ENCODE data around the gene SASS6.

Gene SASS6

GRCh38 chr1:100075773-100076172, 57.0 kb downstream of the SASS6 start:
- H3K27me3 ChIP-seq (ENCODE audit: control insufficient read depth in 2 of 2, insufficient read depth in 2 of 2, low read length in 2 of 2), result no peaks in the 10 kb centered on the region
- no peaks in the 10 kb centered on the region for H3K4me1 ChIP-seq (ENCODE audit: control insufficient read depth in 2 of 2, insufficient read depth in 2 of 2, low read length in 2 of 2)
- no peak overlapping the region for H3K9ac ChIP-seq (ENCODE audit: low read depth in 1 of 2, low read length in 2 of 2)
- H3K27ac ChIP-seq (ENCODE audit: low read depth in 2 of 2, low read length in 2 of 2), result no peak overlapping the region
- no peaks in the 10 kb centered on the region for H3K9me3 ChIP-seq (ENCODE audit: control insufficient read depth in 2 of 2, low read length in 2 of 2)
- H3K4me3 ChIP-seq (ENCODE audit: low read length in 2 of 2), result no peak overlapping the region
- H3K36me3 ChIP-seq (ENCODE audit: control insufficient read depth in 2 of 2, insufficient read depth in 2 of 2, low read length in 2 of 2), result peaks cover 43 to 51% of the 10 kb centered on the region in 2 donors

- Histone ChIP-seq H3K9me3 (ENCODE audit: control insufficient read depth in 2 of 2, low read length in 2 of 2) (no peaks in the 10 kb centered on the region), H3K9ac (ENCODE audit: low read depth in 1 of 2, low read length in 2 of 2) (no peak overlapping the region), H3K27ac (ENCODE audit: low read depth in 2 of 2, low read length in 2 of 2) (no peak overlapping the region), H3K27me3 (ENCODE audit: control insufficient read depth in 2 of 2, insufficient read depth in 2 of 2, low read length in 2 of 2) (no peaks in the 10 kb centered on the region), H3K4me3 (ENCODE audit: low read length in 2 of 2) (no peak overlapping the region), H3K36me3 (ENCODE audit: control insufficient read depth in 2 of 2, insufficient read depth in 2 of 2, low read length in 2 of 2) (peaks cover 44 to 51% of the 10 kb centered on the region in 2 donors), H3K4me1 (ENCODE audit: control insufficient read depth in 2 of 2, insufficient read depth in 2 of 2, low read length in 2 of 2) (no peaks in the 10 kb centered on the region)
Measured at GRCh38 chr1:100074604-100075395, 57.9 kb downstream of the SASS6 start.

GRCh38 chr1:100073531-100073930, 59.2 kb downstream of the SASS6 start:
- Histone ChIP-seq H3K4me1 (ENCODE audit: control insufficient read depth in 2 of 2, insufficient read depth in 2 of 2, low read length in 2 of 2) (no peaks in the 10 kb centered on the region), H3K9ac (ENCODE audit: low read depth in 1 of 2, low read length in 2 of 2) (no peak overlapping the region), H3K9me3 (ENCODE audit: control insufficient read depth in 2 of 2, low read length in 2 of 2) (no peaks in the 10 kb centered on the region), H3K4me3 (ENCODE audit: low read length in 2 of 2) (no peak overlapping the region), H3K36me3 (ENCODE audit: control insufficient read depth in 2 of 2, insufficient read depth in 2 of 2, low read length in 2 of 2) (peaks cover 47 to 59% of the 10 kb centered on the region in 2 donors), H3K27ac (ENCODE audit: low read depth in 2 of 2, low read length in 2 of 2) (no peak overlapping the region), H3K27me3 (ENCODE audit: control insufficient read depth in 2 of 2, insufficient read depth in 2 of 2, low read length in 2 of 2) (no peaks in the 10 kb centered on the region)

- Histone ChIP-seq H3K4me3 (ENCODE audit: low read length in 2 of 2) (no peak overlapping the region), H3K27ac (ENCODE audit: low read depth in 2 of 2, low read length in 2 of 2) (no peak overlapping the region), H3K4me1 (ENCODE audit: control insufficient read depth in 2 of 2, insufficient read depth in 2 of 2, low read length in 2 of 2) (no peaks in the 10 kb centered on the region)
Measured at GRCh38 chr1:100070201-100070939, 62.4 kb downstream of the SASS6 start.

GRCh38 chr1:100065969-100066227, 66.8 kb downstream of the SASS6 start:
- Histone ChIP-seq H3K9ac (ENCODE audit: low read depth in 1 of 2, low read length in 2 of 2) (no peak overlapping the region), H3K27me3 (ENCODE audit: control insufficient read depth in 2 of 2, insufficient read depth in 2 of 2, low read length in 2 of 2) (no peaks in the 10 kb centered on the region), H3K4me1 (ENCODE audit: control insufficient read depth in 2 of 2, insufficient read depth in 2 of 2, low read length in 2 of 2) (no peaks in the 10 kb centered on the region), H3K27ac (ENCODE audit: low read depth in 2 of 2, low read length in 2 of 2) (no peak overlapping the region), H3K36me3 (ENCODE audit: control insufficient read depth in 2 of 2, insufficient read depth in 2 of 2, low read length in 2 of 2) (peaks cover 42 to 52% of the 10 kb centered on the region in 2 donors), H3K9me3 (ENCODE audit: control insufficient read depth in 2 of 2, low read length in 2 of 2) (no peaks in the 10 kb centered on the region), H3K4me3 (ENCODE audit: low read length in 2 of 2) (no peak overlapping the region)

More at GRCh38 chr1:100070201-100070939, 62.4 kb downstream of the SASS6 start:
- Histone ChIP-seq H3K27me3 (ENCODE audit: control insufficient read depth in 2 of 2, insufficient read depth in 2 of 2, low read length in 2 of 2) (no peaks in the 10 kb centered on the region), H3K36me3 (ENCODE audit: control insufficient read depth in 2 of 2, insufficient read depth in 2 of 2, low read length in 2 of 2) (peaks cover 50 to 57% of the 10 kb centered on the region in 2 donors), H3K9ac (ENCODE audit: low read depth in 1 of 2, low read length in 2 of 2) (no peak overlapping the region), H3K9me3 (ENCODE audit: control insufficient read depth in 2 of 2, low read length in 2 of 2) (no peaks in the 10 kb centered on the region)

GRCh38 chr1:100065183-100065968, 67.4 kb downstream of the SASS6 start:
- Histone ChIP-seq H3K4me1 (ENCODE audit: control insufficient read depth in 2 of 2, insufficient read depth in 2 of 2, low read length in 2 of 2) (no peaks in the 10 kb centered on the region), H3K4me3 (ENCODE audit: low read length in 2 of 2) (no peak overlapping the region), H3K27ac (ENCODE audit: low read depth in 2 of 2, low read length in 2 of 2) (no peak overlapping the region), H3K27me3 (ENCODE audit: control insufficient read depth in 2 of 2, insufficient read depth in 2 of 2, low read length in 2 of 2) (no peaks in the 10 kb centered on the region), H3K9ac (ENCODE audit: low read depth in 1 of 2, low read length in 2 of 2) (no peak overlapping the region), H3K36me3 (ENCODE audit: control insufficient read depth in 2 of 2, insufficient read depth in 2 of 2, low read length in 2 of 2) (peaks cover 43 to 53% of the 10 kb centered on the region in 2 donors), H3K9me3 (ENCODE audit: control insufficient read depth in 2 of 2, low read length in 2 of 2) (no peaks in the 10 kb centered on the region)

- no peaks in the 10 kb centered on the region for H3K4me1 ChIP-seq (ENCODE audit: control insufficient read depth in 2 of 2, insufficient read depth in 2 of 2, low read length in 2 of 2)
- no peak overlapping the region for H3K27ac ChIP-seq (ENCODE audit: low read depth in 2 of 2, low read length in 2 of 2)
- no peak overlapping the region for H3K9ac ChIP-seq (ENCODE audit: low read depth in 1 of 2, low read length in 2 of 2)
- peaks cover 29 to 35% of the 10 kb centered on the region in 2 donors for H3K36me3 ChIP-seq (ENCODE audit: control insufficient read depth in 2 of 2, insufficient read depth in 2 of 2, low read length in 2 of 2)
- H3K4me3 ChIP-seq (ENCODE audit: low read length in 2 of 2), result no peak overlapping the region
- no peaks in the 10 kb centered on the region for H3K27me3 ChIP-seq (ENCODE audit: control insufficient read depth in 2 of 2, insufficient read depth in 2 of 2, low read length in 2 of 2)
- H3K9me3 ChIP-seq (ENCODE audit: control insufficient read depth in 2 of 2, low read length in 2 of 2), result no peaks in the 10 kb centered on the region
Measured at GRCh38 chr1:100061681-100062080, 71.0 kb downstream of the SASS6 start.

GRCh38 chr1:100053727-100054126, 79.0 kb downstream of the SASS6 start:
- no peak overlapping the region for H3K9ac ChIP-seq (ENCODE audit: low read depth in 1 of 2, low read length in 2 of 2)
- peaks cover 9 to 14% of the 10 kb centered on the region in 2 donors for H3K36me3 ChIP-seq (ENCODE audit: control insufficient read depth in 2 of 2, insufficient read depth in 2 of 2, low read length in 2 of 2)
- no peaks in the 10 kb centered on the region for H3K4me1 ChIP-seq (ENCODE audit: control insufficient read depth in 2 of 2, insufficient read depth in 2 of 2, low read length in 2 of 2)
- H3K27ac ChIP-seq (ENCODE audit: low read depth in 2 of 2, low read length in 2 of 2), result no peak overlapping the region
- no peak overlapping the region for H3K4me3 ChIP-seq (ENCODE audit: low read length in 2 of 2)
- no peaks in the 10 kb centered on the region for H3K9me3 ChIP-seq (ENCODE audit: control insufficient read depth in 2 of 2, low read length in 2 of 2)
- no peaks in the 10 kb centered on the region for H3K27me3 ChIP-seq (ENCODE audit: control insufficient read depth in 2 of 2, insufficient read depth in 2 of 2, low read length in 2 of 2)

GRCh38 chr1:100053119-100053518, 79.6 kb downstream of the SASS6 start:
- H3K36me3 ChIP-seq (ENCODE audit: control insufficient read depth in 2 of 2, insufficient read depth in 2 of 2, low read length in 2 of 2), result peaks cover 5 to 10% of the 10 kb centered on the region in 2 donors
- no peak overlapping the region for H3K27ac ChIP-seq (ENCODE audit: low read depth in 2 of 2, low read length in 2 of 2)
- H3K4me3 ChIP-seq (ENCODE audit: low read length in 2 of 2), result no peak overlapping the region
- H3K9me3 ChIP-seq (ENCODE audit: control insufficient read depth in 2 of 2, low read length in 2 of 2), result no peaks in the 10 kb centered on the region
- H3K9ac ChIP-seq (ENCODE audit: low read depth in 1 of 2, low read length in 2 of 2), result no peak overlapping the region
- no peaks in the 10 kb centered on the region for H3K27me3 ChIP-seq (ENCODE audit: control insufficient read depth in 2 of 2, insufficient read depth in 2 of 2, low read length in 2 of 2)
- H3K4me1 ChIP-seq (ENCODE audit: control insufficient read depth in 2 of 2, insufficient read depth in 2 of 2, low read length in 2 of 2), result no peaks in the 10 kb centered on the region

GRCh38 chr1:100051893-100052292, 80.8 kb downstream of the SASS6 start:
- H3K36me3 ChIP-seq (ENCODE audit: control insufficient read depth in 2 of 2, insufficient read depth in 2 of 2, low read length in 2 of 2), result peaks cover 5 to 10% of the 10 kb centered on the region in 2 donors
- H3K27ac ChIP-seq (ENCODE audit: low read depth in 2 of 2, low read length in 2 of 2), result no peak overlapping the region
- H3K27me3 ChIP-seq (ENCODE audit: control insufficient read depth in 2 of 2, insufficient read depth in 2 of 2, low read length in 2 of 2), result no peaks in the 10 kb centered on the region
- no peaks in the 10 kb centered on the region for H3K4me1 ChIP-seq (ENCODE audit: control insufficient read depth in 2 of 2, insufficient read depth in 2 of 2, low read length in 2 of 2)
- H3K9ac ChIP-seq (ENCODE audit: low read depth in 1 of 2, low read length in 2 of 2), result no peak overlapping the region
- H3K9me3 ChIP-seq (ENCODE audit: control insufficient read depth in 2 of 2, low read length in 2 of 2), result no peaks in the 10 kb centered on the region
- H3K4me3 ChIP-seq (ENCODE audit: low read length in 2 of 2), result no peak overlapping the region

Data from mucosa of rectum (tissue), 2 donors.